Stimulated activated CD8-positive, alpha-beta memory T cell treated with anti-CD3 and anti-CD28 coated beads, Interleukin-12 subunit alpha, Interleukin-12 subunit beta, amount 100 ng/mL, for 4 hours (primary cell): ENCODE measurements around the gene LMBR1L.
"Not testable (repeated sequence)": the region's sequence is repeated elsewhere in the genome, so short reads cannot be mapped to it uniquely, and the experiment has no call there.

ENCODE experiments used
- DNase-seq: peaks from one replicate; pipeline ENCODE4 v3.0.0-alpha.2; 2020; ENCODE audit warnings: low read depth

The LMBR1L gene

DNA sequence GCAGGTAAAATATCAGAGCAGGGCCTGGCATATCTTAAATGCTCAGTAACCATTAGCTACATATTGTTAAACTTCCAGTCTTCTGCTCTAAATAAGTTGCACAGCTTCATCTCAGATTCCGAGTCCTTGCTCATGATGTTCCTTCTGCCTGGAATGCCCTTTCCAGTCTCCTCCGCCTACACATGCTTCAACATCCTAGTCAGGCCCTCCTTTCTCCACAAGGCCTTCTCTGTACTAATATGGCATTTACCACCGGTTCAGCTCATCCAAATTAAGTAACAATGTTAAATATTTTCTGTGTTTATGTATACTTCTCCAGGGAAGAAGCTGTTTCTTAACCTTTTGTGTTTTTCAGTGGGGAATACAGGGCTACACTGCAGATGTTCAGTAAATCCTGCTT is 24.5 kb downstream of the LMBR1L start:
- no peak for DNase-seq

- DNase-seq, result no peak
Measured at GRCh38 chr12:49084438-49084837, 26.2 kb downstream of the LMBR1L start.

GRCh38 chr12:49079793-49080192 is 30.9 kb downstream of the LMBR1L start:
- no peak for DNase-seq

GRCh38 chr12:49070971-49071370 is 39.7 kb downstream of the LMBR1L start:
- DNase-seq, result no peak

- DNase-seq, result peak; percentile 98
Measured at GRCh38 chr12:49069507-49070346, 40.9 kb downstream of the LMBR1L start, which contains the start of gene RHEBL1. RHEBL1 (minus strand) TSS chr12:49069979; CDS start chr12:49069785, 194 bp downstream.

DNA sequence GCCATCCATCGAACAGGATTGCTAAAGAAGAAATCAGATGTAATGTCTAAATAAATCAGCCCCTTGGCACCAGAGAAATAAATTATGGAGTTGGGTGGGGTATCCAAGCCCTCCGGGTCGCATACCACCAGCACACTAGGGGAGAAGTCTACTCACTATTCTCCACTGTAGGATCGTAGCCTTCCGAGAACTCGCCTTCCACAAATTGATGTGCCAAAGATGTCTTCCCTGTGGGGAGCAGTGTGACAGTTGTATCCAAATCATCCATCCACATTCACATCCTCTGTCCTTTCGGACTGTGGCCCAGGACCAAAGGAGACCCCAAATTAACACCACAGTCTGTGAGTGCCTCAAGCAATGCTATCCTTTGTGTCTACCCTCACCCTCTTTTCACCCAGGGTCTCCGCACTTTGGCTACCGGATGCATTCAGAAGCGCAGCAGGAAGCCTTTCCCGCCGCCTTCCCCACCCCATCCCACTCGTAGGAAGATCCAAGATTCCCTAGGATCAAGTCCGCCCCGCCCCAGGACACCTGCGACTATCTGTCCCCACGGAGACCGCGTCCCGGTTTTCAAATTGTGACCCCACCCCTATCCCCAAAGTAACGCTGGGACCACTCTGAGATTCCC is 41.7 kb downstream of the LMBR1L start:
- no peak for DNase-seq

DNA sequence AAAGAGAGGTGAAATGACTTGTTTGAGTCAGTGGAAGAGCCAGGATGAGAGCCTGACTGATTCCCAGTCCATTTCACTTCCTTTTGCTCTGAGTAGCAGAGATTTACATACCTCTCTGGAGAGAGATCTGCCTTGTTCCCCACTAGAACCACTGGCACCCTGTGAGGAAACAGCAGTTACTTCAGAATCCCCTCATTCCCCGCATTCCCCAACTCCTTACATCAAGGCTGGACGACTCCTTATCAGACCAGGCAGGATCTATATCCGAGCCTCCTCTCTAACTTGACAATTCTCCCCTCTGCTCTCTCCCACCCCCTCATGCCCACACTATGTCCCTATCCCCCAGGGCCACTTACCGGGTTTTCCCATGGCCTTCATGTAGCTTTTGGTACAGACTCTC is 44.5 kb downstream of the LMBR1L start:
- DNase-seq, result no peak

- DNase-seq, result no peak
Measured at GRCh38 chr12:49064767-49065152, 45.9 kb downstream of the LMBR1L start.

- DNase-seq, result not testable (repeated sequence)
Measured at GRCh38 chr12:49061916-49062315, 48.7 kb downstream of the LMBR1L start.

DNA sequence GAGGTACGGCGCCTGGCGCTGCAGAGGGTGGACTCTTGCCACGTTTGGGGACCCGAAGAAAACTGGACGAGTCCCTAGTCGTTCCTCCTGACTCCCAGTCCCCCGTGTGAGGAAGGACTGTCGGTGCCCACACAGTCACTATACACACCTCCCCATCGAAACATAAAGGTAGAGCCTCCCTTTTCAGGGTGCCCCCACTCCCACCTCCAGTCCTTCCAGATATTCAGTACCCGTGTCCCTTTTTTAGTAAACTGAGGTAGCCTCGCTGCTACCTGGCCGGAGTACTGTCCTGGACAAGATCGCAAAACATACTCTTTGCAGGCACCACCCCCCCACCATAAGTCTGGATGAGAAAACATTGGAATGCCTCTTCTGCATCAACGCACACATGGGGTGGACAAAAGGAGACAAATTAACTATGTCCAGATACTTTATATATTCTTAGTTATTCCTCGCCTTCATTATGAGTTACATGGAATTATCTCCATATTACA is 49.4 kb downstream of the LMBR1L start:
- no peak for DNase-seq

GRCh38 chr12:49060237-49061156 is 50.1 kb downstream of the LMBR1L start, which contains the start of gene KMT2D:
KMT2D (minus strand) TSS chr12:49060794; CDS start chr12:49055324, 5,470 bp downstream.
- DNase-seq, result peak; percentile 79

- no peak for DNase-seq
Measured at GRCh38 chr12:49059299-49060171, 51.1 kb downstream of the LMBR1L start.

GRCh38 chr12:49059045-49059298 is 51.7 kb downstream of the LMBR1L start:
- no peak for DNase-seq

DNA sequence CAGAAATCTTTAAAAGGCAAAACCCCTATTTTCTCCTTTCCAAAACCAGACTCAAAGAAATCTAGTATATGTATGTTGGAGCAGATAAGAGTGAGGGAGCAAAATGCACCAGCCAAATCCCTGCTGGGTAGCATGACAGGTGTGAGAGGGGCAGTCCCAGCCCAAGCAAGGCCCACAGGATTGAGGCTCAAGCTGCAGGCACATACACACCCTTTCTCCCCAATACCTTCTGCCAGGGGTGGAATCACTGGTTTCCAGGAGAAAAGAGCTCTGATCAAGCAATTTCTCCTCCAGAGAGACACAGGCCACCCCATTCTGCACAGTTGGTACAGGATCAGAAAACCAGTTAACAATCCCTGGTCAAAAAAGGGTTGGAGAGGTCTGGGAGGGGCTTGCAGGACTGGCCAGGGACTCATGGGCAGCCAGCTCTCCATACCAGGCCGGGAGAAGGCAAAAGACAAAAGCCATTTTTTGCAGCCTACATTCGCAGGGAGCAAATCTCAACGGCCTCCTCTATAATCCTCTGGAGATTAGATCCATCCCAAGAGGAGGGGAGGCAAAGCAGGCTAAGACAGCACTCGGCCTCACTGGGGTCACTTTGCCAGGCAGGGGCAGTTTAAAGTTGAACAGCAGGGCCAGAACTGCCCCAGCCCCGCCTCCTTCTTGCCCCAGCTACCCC is 52.1 kb downstream of the LMBR1L start:
- DNase-seq, result no peak

GRCh38 chr12:49057888-49058287 is 52.8 kb downstream of the LMBR1L start:
- no peak for DNase-seq

DNA sequence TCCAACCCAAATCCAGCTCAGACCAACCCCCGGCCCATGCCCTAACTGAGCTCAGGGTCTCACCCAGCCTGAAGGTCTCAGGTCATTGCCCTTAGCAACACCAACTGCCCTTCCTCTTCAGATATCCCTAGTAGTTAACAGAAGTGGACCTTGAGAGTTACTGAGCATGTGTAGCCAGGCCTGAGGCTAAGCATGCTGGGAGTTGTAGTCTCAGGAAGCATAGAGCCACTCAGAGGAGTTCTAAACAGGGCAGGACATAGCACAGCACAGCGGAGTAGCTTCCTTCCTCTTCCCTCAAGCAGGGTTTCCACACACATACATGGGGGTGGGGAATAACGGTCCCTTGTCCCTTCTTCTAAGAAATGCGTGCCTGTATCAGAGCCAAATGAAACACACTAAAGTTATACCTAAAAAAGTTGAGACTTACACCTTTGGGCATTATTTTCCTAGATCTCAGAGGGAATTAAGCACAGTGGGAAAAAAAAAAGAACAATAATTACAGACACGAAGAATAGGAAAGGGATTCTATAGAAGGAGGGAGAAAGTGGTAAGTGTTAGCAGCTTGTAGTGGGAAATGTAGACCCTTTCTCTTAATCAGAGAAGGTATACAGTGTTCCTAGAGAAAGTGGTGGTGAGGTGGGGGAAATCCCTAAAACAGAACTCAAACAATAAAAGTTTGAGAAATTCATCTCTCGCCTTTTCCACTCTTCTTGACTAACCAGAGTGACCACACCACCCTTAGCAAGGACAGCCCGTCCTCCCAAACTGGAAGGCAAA is 54.5 kb downstream of the LMBR1L start:
- DNase-seq, result peak; percentile 28

GRCh38 chr12:49055092-49055491 is 55.6 kb downstream of the LMBR1L start:
- DNase-seq, result no peak

DNA sequence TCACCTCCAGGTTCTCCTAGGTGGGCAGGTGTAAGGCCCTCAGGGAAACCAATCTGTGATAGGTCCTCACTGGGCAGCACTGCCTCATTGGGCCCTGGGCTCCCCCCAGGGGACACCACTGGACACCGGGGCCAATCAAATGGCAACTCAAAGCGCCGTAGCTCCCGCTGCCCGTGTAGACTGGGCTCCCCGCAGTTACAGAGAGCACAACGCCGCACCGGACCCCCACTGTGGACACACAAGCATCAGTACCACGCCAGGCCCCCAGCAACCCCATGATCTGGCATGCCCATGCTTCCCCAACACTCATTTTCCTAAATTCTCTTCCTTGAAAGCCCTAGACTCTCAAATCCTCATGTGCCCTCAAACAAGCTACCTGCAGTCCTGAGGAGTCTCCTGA is 56.1 kb downstream of the LMBR1L start:
- no peak for DNase-seq

DNA sequence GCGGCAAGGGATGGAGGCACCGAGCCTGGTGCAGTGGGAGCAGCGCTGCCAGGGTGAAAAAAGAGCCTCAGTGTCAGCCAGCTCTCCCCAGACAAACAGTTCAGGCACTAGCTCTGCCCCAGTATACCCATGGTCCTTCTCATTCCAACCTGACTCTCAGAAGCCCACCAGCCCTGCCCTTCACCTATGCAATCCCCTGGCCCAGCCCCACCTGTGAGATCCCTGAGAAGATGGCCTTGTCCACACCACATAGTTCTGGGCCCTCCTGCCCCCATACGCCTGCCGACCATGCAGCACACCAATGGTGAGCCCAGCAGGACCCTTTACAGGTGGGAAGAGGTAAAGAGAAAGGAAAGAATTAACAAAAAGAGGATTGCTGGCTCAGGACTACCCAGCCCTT is 56.6 kb downstream of the LMBR1L start:
- no peak for DNase-seq
